ENCODE results near the gene PCP4L1.

Gene PCP4L1

GRCh38 chr1:161313554-161314200 lies 55.1 kb downstream of the PCP4L1 start:
- TF ChIP-seq GATA3 (IDR thresholded peaks at IDR 0.05; ENCODE audit: low read depth, low read length) (no peak), GATA2 (IDR thresholded peaks at IDR 0.05; ENCODE audit: low read depth, low read length) (no peak)

DNA sequence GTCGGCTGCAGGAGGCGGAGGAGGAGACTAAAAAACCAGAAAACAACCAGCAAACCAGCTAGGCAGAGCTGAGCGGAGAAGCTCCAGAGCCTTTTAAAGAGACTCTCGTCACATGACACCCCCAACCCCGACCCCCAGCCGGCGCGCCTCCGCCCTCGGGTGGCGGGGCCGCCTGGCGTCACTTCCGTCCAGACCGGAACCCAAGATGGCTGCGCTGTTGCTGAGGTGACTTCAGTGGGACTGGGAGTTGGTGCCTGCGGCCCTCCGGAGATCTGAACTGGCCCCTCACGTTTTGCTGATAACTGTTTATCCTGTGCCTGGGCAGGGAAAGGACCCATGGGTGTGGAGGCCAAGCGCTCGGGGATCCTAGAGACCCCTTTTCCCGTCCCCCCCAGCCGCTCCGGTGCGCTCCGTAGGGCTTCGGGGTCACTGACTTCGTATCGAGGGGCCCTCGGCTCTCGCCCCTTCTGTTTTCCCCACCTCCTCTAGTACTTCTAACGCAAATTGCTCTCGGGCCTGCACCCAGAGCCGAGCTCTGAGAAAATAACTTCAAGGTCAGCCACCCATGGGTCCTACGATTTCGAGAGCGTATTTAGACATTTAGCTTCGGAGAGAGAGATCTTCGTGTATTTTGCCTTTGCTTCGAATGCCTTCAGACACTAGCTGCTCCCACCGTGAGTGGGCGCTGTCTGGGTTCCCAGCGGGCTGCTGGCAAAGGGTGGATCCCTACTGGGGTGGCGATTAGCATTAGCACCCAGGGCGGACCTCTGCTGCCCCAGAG lies 55.8 kb downstream of the PCP4L1 start, which contains the start of gene SDHC:
SDHC (plus strand) TSS at position 181 of the 781 bp plus-strand sequence; CDS start at position 206, 25 bp downstream.
- TF ChIP-seq GATA2 (IDR thresholded peaks at IDR 0.05; ENCODE audit: low read depth, low read length) (no peak), GATA3 (IDR thresholded peaks at IDR 0.05; ENCODE audit: low read depth, low read length) (no peak)

- TF ChIP-seq GATA3 (IDR thresholded peaks at IDR 0.05; ENCODE audit: low read depth, low read length) (no peak), GATA2 (IDR thresholded peaks at IDR 0.05; ENCODE audit: low read depth, low read length) (no peak)
Observed at GRCh38 chr1:161324020-161324419, 65.5 kb downstream of the PCP4L1 start.

DNA sequence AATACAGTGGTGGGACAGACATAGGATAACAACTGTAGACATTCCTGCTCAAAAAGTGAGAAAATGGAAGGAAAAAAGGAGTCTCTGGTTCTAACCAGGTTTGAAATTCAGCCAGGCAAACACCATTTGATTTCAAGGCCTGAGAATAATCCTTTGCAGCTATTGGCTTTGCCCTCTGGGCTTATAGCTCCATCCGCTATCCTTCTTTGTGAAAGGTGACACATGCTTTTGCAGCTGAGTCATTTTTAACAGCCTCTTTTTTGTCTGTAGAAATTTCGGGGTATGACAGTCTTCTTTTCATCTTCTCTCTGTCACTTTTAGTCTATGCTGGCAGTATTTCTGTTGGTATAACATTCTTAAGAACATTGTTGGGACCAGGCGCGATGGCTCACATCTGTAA lies 71.8 kb downstream of the PCP4L1 start:
- TF ChIP-seq GATA2 (IDR thresholded peaks at IDR 0.05; ENCODE audit: low read depth, low read length) (no peak), GATA3 (IDR thresholded peaks at IDR 0.05; ENCODE audit: low read depth, low read length) (no peak)

DNA sequence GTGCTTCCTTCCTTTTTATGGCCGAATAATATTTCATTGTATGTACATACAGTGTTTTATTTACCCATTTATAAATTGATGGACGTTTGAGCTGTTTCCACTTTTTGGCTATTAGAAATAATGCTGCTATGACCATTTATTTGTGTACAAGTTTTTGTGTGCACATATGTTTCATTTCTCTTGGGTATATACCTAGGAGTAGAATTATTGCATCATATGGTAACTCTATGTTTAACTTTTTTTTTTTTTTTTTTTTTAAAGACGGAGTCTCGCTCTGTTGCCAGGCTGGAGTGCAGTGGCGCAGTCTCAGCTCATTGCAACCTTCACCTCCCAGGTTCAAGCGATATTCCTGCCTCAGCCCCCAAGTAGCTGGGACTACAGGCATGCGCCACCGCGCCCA lies 74.6 kb downstream of the PCP4L1 start:
- TF ChIP-seq GATA3 (IDR thresholded peaks at IDR 0.05; ENCODE audit: low read depth, low read length) (no peak), GATA2 (IDR thresholded peaks at IDR 0.05; ENCODE audit: low read depth, low read length) (no peak)
